Measurements from ENCODE around the gene TREM2.
"Not testable (repeated sequence)": the region's sequence is repeated elsewhere in the genome, so short reads cannot be mapped to it uniquely, and the experiment has no call there.

The TREM2 gene

DNA sequence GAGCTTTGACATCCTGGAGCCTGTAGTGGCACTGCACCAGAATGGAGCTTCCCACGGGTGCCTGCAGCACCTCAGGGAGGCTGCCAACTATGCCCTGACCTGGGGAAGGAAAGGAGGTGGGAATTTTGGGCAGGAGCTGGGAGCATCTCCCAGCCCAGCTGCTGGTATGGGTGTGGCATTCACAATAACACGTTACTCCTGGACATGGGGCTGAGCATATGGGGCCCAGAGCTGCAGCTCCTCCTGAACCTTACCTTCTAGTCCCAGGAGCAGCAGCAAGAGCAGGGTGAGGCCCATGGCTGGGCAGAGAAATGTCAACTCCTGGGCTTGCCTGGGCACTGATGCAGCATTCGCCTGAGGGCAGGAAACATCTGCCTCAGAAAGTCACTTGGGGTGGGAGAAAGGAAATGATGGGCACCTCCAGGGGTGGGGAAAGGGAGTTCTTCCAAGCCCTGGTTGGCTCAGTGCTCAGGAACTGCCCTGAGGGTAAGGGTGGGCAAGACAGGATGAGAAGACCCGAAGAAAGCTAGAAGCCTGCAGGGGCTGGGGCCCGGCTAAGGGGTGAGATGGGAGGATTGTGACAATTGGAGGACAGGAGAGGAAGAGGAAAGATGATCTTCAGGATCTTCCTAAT lies 8.8 kb downstream of the TREM2 start, which contains the start of gene TREML1:
Gene TREML1, minus strand, starts transcription at position 356 of the 634 bp plus-strand sequence. Its CDS starts 59 bp downstream, at position 297.
- no peak for FAIRE-seq

DNA sequence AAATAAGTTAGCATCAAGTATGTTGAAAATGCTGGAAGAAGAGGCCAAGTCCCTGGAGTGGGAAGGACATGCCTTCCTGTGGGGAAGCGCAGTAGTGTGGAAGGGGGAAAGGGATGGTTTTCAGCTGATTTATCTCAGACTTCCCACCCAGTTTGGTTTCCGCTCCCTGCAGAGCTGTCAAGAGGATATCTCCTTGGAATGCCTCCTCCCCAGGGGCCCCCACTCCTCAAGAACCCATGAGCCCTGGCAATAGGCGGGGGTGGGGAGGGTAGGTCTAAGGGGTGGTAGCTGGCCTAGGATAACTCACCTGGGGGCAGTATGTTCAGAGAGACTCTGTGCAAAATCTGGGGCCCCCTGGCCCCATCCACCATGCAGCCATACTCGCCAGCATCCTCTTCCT lies 9.5 kb downstream of the TREM2 start:
- FAIRE-seq = no peak

DNA sequence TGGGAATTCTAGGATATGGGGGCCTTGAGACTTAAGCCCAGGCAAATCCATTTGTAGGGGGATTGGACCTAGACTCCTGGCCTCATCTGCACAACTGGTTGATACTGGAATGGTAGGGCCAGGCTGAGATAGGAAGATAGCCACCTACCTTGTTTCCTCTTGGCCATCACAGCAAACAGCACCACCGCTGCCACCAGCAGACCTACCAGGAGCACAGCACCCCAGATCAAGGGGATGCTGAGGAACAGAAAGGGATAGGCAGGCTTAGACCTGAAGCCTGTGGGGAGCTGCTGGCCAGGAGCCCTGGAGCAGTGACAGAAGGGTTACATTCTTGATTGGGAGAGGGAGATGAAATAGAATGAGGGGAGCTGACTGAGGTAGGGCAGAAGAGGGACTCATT lies 12.2 kb downstream of the TREM2 start:
- FAIRE-seq = no peak

DNA sequence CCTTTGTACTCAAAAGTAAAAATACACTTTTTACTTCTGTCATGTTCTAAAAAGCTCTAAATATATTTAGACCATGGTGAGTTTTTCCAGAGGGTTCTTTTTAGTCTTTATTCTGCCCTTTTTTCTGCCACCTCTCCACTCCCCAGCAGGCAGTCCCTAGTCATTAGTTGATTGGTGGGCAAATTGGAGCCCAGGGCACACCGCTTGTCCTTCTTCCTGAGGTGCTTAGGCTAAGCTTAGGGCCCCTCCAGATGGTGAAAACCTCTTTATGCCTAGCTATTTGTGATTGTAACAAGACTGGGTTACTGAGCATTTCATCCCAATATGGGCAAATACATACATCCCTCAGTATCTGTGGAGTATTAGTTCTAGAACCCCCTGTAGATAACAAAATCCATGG lies 15.0 kb downstream of the TREM2 start:
- FAIRE-seq = no peak

DNA sequence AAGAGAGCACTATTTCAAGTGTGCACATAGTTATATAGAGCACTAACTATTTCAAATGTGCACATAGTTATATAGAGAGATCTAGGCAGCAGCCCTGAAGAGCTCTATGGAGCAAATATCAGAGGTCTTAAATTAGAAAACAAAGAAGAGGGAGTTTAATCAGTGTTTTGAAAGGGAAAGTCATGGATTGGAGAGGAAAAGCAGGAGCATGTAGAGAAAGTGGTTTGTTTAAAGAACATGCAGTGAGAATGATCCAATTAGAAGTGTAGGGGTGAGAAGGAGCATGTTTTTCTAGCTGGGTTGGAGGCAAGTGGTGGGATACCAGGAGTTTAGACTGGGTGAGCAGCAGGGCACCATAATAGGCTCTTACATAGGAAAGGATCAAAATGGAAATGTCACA lies 26.0 kb downstream of the TREM2 start:
- FAIRE-seq = no peak

DNA sequence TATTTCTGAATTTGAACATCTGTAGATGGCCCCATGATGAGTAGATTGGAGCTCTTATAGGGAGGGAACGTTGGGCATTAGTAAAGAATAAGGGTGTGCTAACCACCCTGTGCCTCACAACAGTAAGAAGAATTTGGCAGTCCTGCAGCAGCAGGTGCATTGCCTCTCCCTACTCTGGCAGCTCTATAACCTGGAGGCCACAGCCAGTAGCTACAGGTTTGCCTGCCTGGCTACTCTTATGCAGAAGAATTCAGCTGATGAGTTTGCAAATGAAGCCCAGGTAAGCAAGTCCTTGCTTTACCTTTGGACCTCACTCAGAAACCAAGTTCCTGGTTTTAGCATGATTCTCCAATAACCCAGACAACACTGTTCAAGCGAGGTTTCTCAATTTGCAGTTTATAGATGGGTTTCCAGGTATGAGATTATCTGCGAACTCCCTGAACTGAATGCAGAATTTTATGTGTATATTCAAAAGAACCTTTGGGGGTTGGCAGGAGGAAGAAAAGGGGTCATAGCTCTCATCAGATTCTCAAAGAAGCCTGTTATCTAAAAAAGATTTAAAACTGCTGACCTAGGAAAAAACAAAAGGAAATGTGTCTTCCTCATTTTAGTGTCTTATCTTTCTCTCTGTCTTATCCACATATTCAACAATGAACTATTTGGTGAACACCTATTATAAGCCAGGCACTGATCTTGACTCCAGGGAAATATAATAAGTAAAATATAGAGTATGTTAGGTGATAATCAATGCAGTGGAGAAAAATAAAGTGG lies 27.7 kb downstream of the TREM2 start:
- no peak for FAIRE-seq

DNA sequence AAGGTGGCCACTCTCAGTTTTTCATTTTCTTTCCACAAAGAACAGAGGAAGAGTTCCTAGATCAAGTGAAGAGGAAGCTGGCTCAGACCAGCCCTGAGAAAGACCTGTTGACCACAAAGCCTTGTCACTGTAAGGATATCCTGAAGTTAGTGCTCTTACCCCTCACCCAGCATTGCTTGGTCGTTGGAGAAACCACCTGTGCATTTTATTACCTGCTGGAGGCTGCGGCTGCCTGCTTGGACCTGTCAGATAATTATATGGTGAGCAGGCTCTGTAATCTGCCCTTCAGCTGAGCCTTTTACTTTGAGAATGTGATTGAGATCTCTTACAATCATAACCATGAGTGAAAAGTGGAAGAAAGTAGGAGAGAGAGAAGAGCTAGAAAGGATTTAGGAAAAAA lies 30.7 kb downstream of the TREM2 start:
- no peak for FAIRE-seq

DNA sequence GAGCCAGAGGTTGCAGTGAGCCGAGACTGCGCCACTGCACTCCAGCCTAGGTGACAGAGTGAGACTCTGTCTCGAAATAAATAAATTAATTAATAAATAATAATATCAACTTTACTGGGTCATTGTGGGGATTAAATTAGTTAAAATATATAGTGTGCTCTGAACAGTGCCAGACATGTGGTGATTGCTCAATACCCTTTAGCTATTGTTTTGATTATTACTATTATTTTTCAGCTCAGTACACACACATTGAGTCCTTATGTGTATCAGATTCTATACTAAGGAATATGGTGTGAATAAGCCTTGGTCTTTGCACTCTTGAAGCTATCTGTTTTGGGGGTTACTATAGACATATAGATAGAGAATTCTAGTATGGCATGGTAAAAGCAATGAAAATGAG lies 37.6 kb downstream of the TREM2 start:
- FAIRE-seq = no peak

DNA sequence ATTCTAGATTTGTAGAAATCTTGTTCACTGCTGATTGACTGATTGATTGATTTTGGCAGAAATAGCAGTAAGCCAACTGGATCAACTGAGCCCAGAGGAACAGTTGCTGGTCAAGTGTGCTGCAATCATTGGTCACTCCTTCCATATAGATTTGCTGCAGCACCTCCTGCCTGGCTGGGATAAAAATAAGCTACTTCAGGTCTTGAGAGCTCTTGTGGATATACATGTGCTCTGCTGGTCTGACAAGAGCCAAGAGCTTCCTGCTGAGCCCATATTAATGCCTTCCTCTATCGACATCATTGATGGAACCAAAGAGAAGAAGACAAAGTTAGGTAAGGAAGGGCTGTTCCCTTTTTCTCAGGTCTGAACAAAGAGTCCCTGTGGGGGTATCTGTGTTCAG lies 40.0 kb downstream of the TREM2 start:
- no peak for FAIRE-seq

DNA sequence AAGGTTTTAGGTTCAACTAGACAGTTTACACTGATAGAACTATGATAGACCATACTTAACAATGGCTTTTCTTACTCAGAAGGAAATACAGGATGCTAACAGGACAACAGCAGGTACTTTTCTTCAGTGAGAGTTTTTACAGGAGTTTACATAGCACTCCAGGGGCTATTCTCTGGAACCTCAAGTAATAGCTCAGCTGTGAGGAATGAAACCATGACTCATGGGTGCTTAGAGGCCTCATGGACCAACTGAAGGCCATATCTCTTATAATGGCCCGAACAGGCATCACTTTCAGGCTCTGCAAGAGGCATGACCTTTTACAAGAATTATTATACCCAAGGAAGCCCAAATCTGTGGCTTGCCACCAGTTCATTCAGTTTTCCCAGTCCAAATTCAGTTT lies 40.5 kb downstream of the TREM2 start:
- no peak for FAIRE-seq

DNA sequence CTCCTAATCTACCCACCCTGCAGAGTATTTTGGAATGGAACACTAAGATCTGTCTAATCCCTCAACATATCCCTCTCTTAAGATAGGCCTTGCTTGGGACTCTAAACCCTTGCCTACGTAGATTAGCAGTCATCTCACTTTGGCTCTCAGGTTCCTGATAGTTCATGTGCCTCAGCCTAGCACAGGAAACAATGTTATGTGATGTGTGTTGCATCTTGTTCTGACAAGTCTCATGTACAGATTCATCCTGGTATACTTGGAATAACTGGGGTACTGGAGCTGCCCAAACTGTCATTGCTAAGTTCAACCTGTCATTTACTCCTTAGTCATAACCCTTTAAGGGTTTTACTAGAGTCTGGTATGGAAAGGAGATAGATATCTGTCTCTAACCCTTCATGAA lies 42.9 kb downstream of the TREM2 start:
- FAIRE-seq = no peak

DNA sequence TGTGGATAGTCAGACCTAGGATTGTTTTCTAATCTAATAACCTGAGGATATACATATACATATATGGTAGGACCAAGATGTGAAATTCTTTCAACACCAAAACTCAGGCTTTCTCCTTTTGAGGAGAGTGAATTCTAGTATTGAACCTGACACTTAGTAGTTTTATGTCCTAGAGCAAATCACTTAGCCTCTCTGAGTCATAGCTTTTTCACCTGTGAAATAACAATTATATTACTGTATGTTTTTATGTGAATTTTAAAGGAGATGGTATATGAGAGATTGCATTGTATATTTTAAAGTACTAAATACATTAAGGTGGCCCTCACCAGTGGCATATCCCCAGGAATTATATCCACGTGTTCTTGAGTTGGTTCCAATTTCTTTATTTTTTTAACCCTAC lies 43.4 kb downstream of the TREM2 start:
- FAIRE-seq = no peak

DNA sequence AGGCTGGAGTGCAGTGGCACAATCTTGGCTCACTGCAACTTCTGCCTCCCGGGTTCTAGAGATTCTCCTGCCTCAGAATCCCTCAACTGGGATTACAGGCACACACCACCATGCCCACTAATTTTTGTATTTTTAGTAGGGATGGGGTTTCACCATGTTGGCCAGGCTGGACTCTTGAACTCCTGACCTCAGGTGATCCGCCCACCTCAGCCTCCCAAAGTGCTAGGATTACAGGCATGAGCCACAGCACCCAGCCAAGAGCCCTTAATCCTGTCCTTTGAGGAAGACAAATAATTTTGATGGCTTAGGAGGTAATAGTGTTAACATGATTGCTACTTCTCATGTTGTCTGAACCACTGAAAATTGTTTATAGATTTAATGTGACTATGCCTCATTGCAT lies 47.9 kb downstream of the TREM2 start:
- FAIRE-seq = not testable (repeated sequence)

DNA sequence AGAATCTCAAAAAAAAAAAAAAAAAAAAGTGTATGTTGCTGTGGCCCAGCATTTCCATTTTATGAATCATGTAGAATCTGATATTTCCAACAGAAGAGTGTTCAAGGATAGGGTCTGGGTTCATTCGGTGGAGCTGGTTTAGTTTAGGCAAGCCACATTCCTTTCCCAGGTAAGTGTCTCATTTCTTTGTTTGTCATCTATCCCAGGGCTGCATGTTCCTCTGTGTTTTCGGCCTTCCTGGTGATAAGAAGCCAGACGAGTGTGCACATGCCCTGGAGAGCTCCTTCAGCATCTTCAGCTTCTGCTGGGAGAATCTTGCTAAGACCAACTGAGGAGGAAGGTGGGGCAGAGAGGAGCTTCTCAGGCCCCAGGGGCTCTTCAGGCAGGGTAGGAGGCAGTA lies 51.9 kb downstream of the TREM2 start:
- no peak for FAIRE-seq

Data from TTC549 (cell line).